ENCODE data around the gene QDPR.

GRCh38 chr4:17482716-17483115 lies 29.2 kb downstream of the QDPR start:
- no peak for TF ChIP-seq EZH2 (IDR thresholded peaks at IDR 0.05; ENCODE audit: low read length)
- no peak for TF ChIP-seq CTCF (optimal IDR thresholded peaks at IDR 0.05 in 1 of 3, IDR thresholded peaks at IDR 0.05 in 1 of 3, conservative IDR thresholded peaks at IDR 0.05 in 1 of 3; ENCODE audit: extremely low read depth in 1 of 3, insufficient read depth in 2 of 3, low read length in 3 of 3)
